Endothelial cell of umbilical vein (primary cell): Measurements from ENCODE around the gene MAPK8IP3. TPM values are rescaled to one million over a fixed set of nuclear protein-coding genes. Genes with fewer than 3 reads are reported as not detected.

Source experiments
- BruUV-seq: library from RNA; stranded (reverse); fragments of 400-500 nt; replicated peaks from 2 replicates; lab custom pipeline; 2021; lab: Mats Ljungman, UMichigan
- CTCF ChIA-PET: fragments of 300-600, 350-600 bp; sonication (Branson Sonifier 250); formaldehyde crosslinking; loops from one replicate; lab custom pipeline; 2021; ENCODE audit warnings: antibody characterized with exemption, inconsistent platforms; lab: Charles Lee
- POLR2A ChIA-PET: fragments of 300-600, 350-600 bp; sonication (Branson Sonifier 250); formaldehyde crosslinking; loops from one replicate; lab custom pipeline; 2021; ENCODE audit warnings: antibody characterized with exemption, inconsistent platforms; lab: Charles Lee
- DNase-seq: peaks from one replicate; pipeline ENCODE4 v3.0.0-alpha.2; 2011; ENCODE audit warnings: low read depth, low spot score
- FAIRE-seq: peaks from 2 replicates; lab custom pipeline; 2011; peaks lifted over from hg19 to GRCh38; lab: Jason Lieb, UNC
- H2AFZ ChIP-seq: 2 replicates; pipeline ENCODE4 v1.6.0; 2012; ENCODE audit warnings: low read depth, low read length, control low read depth, inconsistent platforms
- H3K27ac ChIP-seq: 2 replicates; pipeline ENCODE4 v1.5.1; 2011; ENCODE audit warnings: low read depth, mild to moderate bottlenecking, control low read depth, low read length, moderate library complexity; ENCODE audit not compliant: insufficient read depth
- H3K27me3 ChIP-seq, 2 experiments: 2 replicates each; pipeline versions ENCODE4 v1.6.0 to v1.6.1; 2011; ENCODE audit warnings: low read length in 2 of 2, mixed read lengths in 1 of 2; ENCODE audit not compliant: control insufficient read depth in 2 of 2, insufficient read depth in 2 of 2
- H3K36me3 ChIP-seq, 2 experiments: 2 replicates in 1 of 2; 3 replicates in 1 of 2; pipeline ENCODE4 v1.5.1; 2011; ENCODE audit warnings: low read length in 2 of 2, mild to moderate bottlenecking in 1 of 2, moderate library complexity in 1 of 2; ENCODE audit not compliant: control insufficient read depth in 2 of 2, insufficient read depth in 2 of 2; ENCODE audit errors: extremely low read depth in 1 of 2
- H3K4me1 ChIP-seq: 3 replicates; pipeline ENCODE4 v1.5.1; 2011; ENCODE audit warnings: mild to moderate bottlenecking, low read length; ENCODE audit not compliant: control insufficient read depth, insufficient read depth; ENCODE audit errors: extremely low read depth
- H3K4me2 ChIP-seq: 2 replicates; pipeline ENCODE4 v1.6.1; 2011; ENCODE audit warnings: low read length, control low read depth, mixed read lengths; ENCODE audit not compliant: insufficient read depth
- H3K4me3 ChIP-seq, 3 experiments: fragments of 200-600 bp in 1 of 3; sonication (generic), shearing (Covaris generic) in 1 of 3; replicated peaks in 1 of 3; 2 replicates each; pipeline ENCODE4 v1.5.1; 2011 to 2016; ENCODE audit warnings: control low read depth in 3 of 3, low read length in 3 of 3, mild to moderate bottlenecking in 2 of 3, inconsistent platforms in 1 of 3, low read depth in 1 of 3, moderate library complexity in 1 of 3; ENCODE audit not compliant: insufficient read depth in 1 of 3
- H3K79me2 ChIP-seq: 2 replicates; pipeline ENCODE4 v1.6.0; 2012; ENCODE audit warnings: low read length, inconsistent platforms; ENCODE audit not compliant: control insufficient read depth, insufficient read depth
- H3K9ac ChIP-seq: replicated peaks from 2 replicates; pipeline ENCODE3; 2011; ENCODE audit warnings: low read length, control low read depth; ENCODE audit not compliant: insufficient read depth; ENCODE audit errors: extremely low read depth
- H3K9me1 ChIP-seq: replicated peaks from 3 replicates; pipeline ENCODE4 v1.6.0; 2011; ENCODE audit warnings: mild to moderate bottlenecking, low read length; ENCODE audit not compliant: control insufficient read depth, insufficient read depth; ENCODE audit errors: extremely low read depth
- H3K9me3 ChIP-seq: replicated peaks from 2 replicates; pipeline ENCODE4 v1.5.1; 2012; ENCODE audit warnings: low read length, inconsistent platforms; ENCODE audit not compliant: control insufficient read depth, insufficient read depth
- H4K20me1 ChIP-seq: replicated peaks from 2 replicates; pipeline ENCODE3; 2011; ENCODE audit warnings: mild to moderate bottlenecking, low read length; ENCODE audit not compliant: control insufficient read depth, insufficient read depth; ENCODE audit errors: extremely low read depth
- CTCF ChIP-seq, 2 donors: IDR thresholded peaks; 1 replicate in 1 of 2; 2 replicates in 1 of 2; pipeline ENCODE4 v1.5.1; 2011; ENCODE audit warnings: low read length in 2 of 2, mild to moderate bottlenecking in 2 of 2, moderate library complexity in 2 of 2, control low read depth in 1 of 2, inconsistent platforms in 1 of 2, low read depth in 1 of 2; ENCODE audit not compliant: insufficient read depth in 1 of 2; ENCODE audit errors: extremely low read depth in 1 of 2
- EZH2 ChIP-seq: IDR thresholded peaks from 2 replicates; pipeline ENCODE4 v1.6.1; 2012; ENCODE audit warnings: borderline replicate concordance, low read depth, mild to moderate bottlenecking, moderate library complexity, low read length, inconsistent platforms; ENCODE audit not compliant: severe bottlenecking
- FOS ChIP-seq: IDR thresholded peaks from 2 replicates; pipeline ENCODE4 v1.6.1; 2011; ENCODE audit warnings: mild to moderate bottlenecking, low read length, moderate library complexity, borderline replicate concordance; ENCODE audit not compliant: insufficient read depth
- GATA2 ChIP-seq: IDR thresholded peaks from 2 replicates; pipeline ENCODE4 v1.7.0; 2011; ENCODE audit warnings: low read depth, mild to moderate bottlenecking, moderate library complexity, mixed read lengths, low read length; ENCODE audit not compliant: insufficient read length, insufficient read depth
- JUN ChIP-seq: IDR thresholded peaks from 2 replicates; pipeline ENCODE4 v1.6.1; 2011; ENCODE audit warnings: borderline replicate concordance, low read depth; ENCODE audit not compliant: insufficient read length, insufficient read depth
- MAX ChIP-seq: IDR thresholded peaks from 2 replicates; pipeline ENCODE4 v1.6.1; 2011; ENCODE audit not compliant: insufficient read depth, insufficient read length
- MYC ChIP-seq: IDR thresholded peaks from one replicate; pipeline ENCODE4 v1.6.1; 2011; ENCODE audit warnings: mild to moderate bottlenecking, low read depth, low read length
- POLR2A ChIP-seq: IDR thresholded peaks from 2 replicates; pipeline ENCODE4 v1.6.1; 2012; ENCODE audit warnings: low read depth, mild to moderate bottlenecking, control low read depth, low read length
- POLR2AphosphoS5 ChIP-seq: IDR thresholded peaks from 2 replicates; pipeline ENCODE4 v1.6.1; 2012; ENCODE audit warnings: low read depth, mild to moderate bottlenecking, control low read depth, low read length, moderate library complexity; ENCODE audit not compliant: insufficient read depth
- dilution Hi-C: fragments of 300-500 bp; cut with MboI; formaldehyde crosslinking; loops from one replicate; pipeline ENCODE4 v1.15.0; 2019; ENCODE audit warnings: low sequenced_read_pairs; ENCODE audit not compliant: extremely low pct_ligation_motif_present
- intact Hi-C: fragments of 100-400 bp; cut with micrococcal nuclease; formaldehyde crosslinking; loops from one replicate; pipeline ENCODE4 v1.10.0; 2022
- polyA plus RNA-seq, 4 experiments: library from polyadenylated mRNA; depleted of rRNA in 3 of 4; stranded (reverse) in 3 of 4; unstranded in 1 of 4; fragments of >200 nt; gene quantifications; 2 replicates each; pipeline versions ENCODE4 v1.2.1 to v1.2.3, GENCODE V29; 2011 to 2012; ENCODE audit warnings: missing spikeins in 1 of 4
- total RNA-seq: library from RNA; stranded (reverse); gene quantifications from 2 replicates; pipeline ENCODE4 v1.2.3, GENCODE V29; 2021

MAPK8IP3 gene
- total and polyA plus RNA-seq, 2 donors (not counting 3 experiments of a cell fraction or from before 2014, with no cell fraction given), result 40.7 to 92.2 TPM

- DNase-seq (no peak), FAIRE-seq (no peak)
- Histone ChIP-seq H2AFZ (no peak overlapping the region), H3K4me2 (no peak overlapping the region), H3K36me3 (peaks cover 0 to 26% of the 10 kb centered on the region in 2 experiments), H3K27ac (no peak overlapping the region), H3K9me3 (no peaks in the 10 kb centered on the region), H3K27me3 (no peaks in the 10 kb centered on the region), H3K79me2 (peaks cover 25% of the 10 kb centered on the region), H3K9ac (no peak overlapping the region), H3K4me1 (peaks cover 14% of the 10 kb centered on the region), H4K20me1 (no peaks in the 10 kb centered on the region), H3K9me1 (no peaks in the 10 kb centered on the region), H3K4me3 (no peak overlapping the region)
- no peak for TF ChIP-seq JUN
- TF ChIP-seq MYC, result no peak
- TF ChIP-seq POLR2AphosphoS5, result no peak
- TF ChIP-seq GATA2, result no peak
- TF ChIP-seq POLR2A, result no peak
- no peak for TF ChIP-seq MAX
- no peak for TF ChIP-seq FOS
- TF ChIP-seq CTCF (IDR thresholded peaks at IDR 0.05; ENCODE audit: extremely low read depth in 1 of 2, insufficient read depth in 1 of 2, low read depth in 1 of 2, low read length in 2 of 2), result no peak
- TF ChIP-seq EZH2, result no peak
- ChIA-PET POLR2A (no interaction called here), CTCF (no interaction called here)
- dilution Hi-C loops (no loop called here), intact Hi-C loops (loop anchor here (10.0 kb wide), 1 partner anchor 481 kb away; the partner anchor contains the start of gene UBE2I)
- BruUV-seq, result no TSS peak
These were observed 79.8 kb downstream of the MAPK8IP3 start for GRCh38 chr16:1785846-1786170.
